Right ventricle myocardium superior (tissue), 1 donor: Measurements from ENCODE around the gene YBEY. TPM values are rescaled to one million over a fixed set of nuclear protein-coding genes. Genes with fewer than 3 reads are reported as not detected.
"Not testable (repeated sequence)": the region's sequence is repeated elsewhere in the genome, so short reads cannot be mapped to it uniquely, and the experiment has no call there.

Source experiments
- ATAC-seq: fragments of 200-7000 bp; cut with Tn5 transposase; one replicate; pipeline ENCODE4 v1.9.1; 2020; ENCODE audit warnings: mild to moderate bottlenecking; ENCODE audit not compliant: poor library complexity
- DNase-seq: peaks from one replicate; pipeline ENCODE4 v3.0.0-alpha.2; 2020
- intact Hi-C: fragments of 100-400 bp; cut with DNase I; formaldehyde crosslinking; loops from one replicate; pipeline ENCODE4 v1.11.2; 2022
- total RNA-seq: library from RNA; stranded (reverse); fragmentation: NEBNext Ultra II Directional; extraction: Animal tissue kit (Norgen Biotek cat#: 25700); gene quantifications from one replicate; pipeline ENCODE4 v1.2.1, GENCODE V29; 2021
- donor health status: DM: no; HTN: yes; CAD: no; lungs with severe emphysema.

Gene YBEY
- total RNA-seq, 1 donor from 2014 or later: 19.2 TPM

DNA sequence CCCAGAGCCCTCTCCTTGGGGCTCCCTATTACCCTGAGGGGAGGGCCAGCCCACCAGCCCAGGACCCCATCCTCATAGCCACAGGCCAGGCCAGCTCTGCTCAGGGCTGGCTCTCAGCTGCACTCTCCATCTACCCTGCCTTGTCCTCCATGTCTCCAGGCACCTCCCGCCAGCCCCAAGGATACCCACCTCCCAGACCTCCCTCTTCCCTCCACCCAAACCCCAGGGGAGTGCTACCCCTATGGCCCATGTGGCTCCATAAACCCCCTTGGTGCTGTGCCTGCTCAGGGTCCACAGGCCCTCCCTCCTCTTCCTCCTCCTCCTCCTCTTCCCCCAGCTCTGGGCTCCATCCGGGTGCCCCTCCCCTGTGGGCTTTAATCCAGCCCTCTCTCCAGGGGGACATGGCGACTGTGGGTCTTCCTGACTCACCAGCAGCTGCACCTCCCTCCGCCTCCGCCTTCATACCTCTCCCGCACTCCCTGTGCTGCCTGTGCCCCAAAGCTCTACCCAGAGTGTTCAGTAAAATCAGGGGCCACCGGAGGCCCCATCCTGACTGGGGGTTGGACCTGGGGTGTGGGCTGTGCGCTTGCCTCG lies 9.1 kb downstream of the YBEY start:
- intact Hi-C loops: no loop called here
- DNase-seq (no peak), ATAC-seq (no peak)

DNA sequence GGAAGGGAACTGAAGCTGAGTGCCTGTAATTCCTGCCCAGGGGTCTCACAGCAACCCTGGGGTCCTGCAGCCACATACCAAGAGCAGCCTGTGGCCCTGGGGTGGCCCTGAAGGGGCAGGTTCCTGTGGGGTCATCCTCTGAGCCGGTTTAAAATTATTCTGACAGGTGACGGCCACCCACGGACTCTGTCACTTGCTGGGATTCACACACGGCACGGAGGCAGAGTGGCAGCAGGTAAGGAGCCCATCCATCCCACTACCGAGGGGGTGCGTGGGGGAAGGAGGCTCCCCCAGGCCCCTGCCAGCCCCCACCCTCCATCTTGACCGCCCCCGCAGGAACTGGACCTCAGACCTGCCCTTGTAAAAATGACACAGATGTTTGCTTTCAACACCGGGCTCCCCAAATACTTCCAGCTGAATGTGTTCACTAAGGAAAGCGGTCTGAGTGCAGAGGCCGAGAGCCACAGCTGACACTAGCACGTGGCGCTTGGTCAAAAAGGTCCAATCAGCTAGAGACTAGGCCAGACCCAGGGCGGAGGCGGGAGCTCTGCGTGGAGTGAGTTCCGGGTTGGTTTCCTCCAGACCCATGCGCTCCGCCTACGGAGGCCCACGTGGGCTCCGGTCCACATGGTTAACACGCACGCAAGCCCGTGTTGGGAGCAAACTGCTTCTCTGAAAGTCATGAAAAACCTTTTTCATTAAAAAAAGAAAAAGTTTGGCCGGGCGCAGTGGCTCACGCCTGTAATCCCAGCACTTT lies 10.0 kb downstream of the YBEY start:
- DNase-seq: peak; percentile 96
- intact Hi-C loops: no loop called here
- ATAC-seq: peak; percentile 94

DNA sequence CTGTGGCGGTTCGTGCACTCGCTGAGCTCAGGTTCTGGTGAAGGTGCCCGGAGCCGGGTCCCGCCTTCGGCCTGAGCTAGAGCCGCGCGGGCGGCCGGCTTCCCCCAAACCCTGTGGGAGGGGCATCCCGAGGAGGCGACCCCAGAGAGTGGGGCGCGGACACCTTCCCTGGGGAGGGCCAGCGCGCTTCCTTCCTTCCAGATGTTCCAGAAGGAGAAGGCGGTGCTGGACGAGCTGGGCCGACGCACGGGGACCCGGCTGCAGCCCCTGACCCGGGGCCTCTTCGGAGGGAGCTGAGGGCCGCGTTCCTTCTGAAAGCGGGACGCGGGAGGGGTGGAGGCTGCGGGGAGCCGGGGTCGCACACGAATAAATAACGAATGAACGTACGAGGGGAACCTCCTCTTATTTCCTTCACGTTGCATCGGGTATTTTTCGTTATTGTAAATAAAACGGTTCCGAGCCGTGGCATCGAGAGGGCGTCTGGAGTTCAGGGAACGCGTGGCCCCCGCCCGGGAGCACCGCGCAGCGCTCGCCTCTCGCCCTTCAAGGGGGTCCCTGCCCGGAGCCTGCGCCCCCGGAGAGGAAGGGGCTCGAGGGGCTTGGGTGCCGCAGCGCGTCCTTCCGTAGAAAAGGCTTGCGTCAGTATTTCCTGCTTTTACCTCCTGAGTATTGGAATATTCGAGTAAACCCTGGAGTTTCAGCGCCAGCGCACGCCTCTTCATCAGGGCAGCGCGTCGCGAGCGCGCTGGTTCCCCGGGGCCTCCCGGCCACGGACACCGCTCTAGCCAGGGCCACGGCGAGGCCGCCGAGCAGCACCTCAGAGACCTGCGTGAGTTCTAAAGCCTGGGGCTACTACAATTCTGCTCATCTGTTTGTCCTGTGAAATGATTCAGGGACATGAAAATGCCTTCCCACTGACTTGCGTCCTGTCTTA lies 11.5 kb downstream of the YBEY start:
- DNase-seq (peak; percentile 56), ATAC-seq (peak; percentile 55)
- intact Hi-C loops: no loop called here

DNA sequence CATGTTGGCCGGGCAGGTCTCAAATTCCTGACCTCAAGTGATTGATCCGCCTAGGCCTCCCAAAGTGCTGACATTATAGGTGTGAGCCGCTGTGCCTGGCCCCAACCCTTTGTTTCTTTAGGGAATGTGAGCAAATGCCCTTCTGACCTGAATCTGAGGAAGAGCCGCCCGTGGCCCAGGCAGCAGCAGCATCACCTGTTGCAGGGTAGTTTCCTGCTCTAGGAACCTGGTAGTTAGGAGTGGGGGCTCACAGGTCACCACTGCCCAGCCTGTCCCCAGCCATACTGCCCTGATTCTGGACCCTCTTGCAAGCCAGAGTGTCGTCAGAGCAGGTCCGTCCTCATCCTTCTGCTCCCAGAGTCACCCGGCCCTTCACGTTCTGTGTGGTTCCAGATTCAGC lies 13.0 kb downstream of the YBEY start:
- no peak for ATAC-seq
- DNase-seq: no peak
- intact Hi-C loops: no loop called here

DNA sequence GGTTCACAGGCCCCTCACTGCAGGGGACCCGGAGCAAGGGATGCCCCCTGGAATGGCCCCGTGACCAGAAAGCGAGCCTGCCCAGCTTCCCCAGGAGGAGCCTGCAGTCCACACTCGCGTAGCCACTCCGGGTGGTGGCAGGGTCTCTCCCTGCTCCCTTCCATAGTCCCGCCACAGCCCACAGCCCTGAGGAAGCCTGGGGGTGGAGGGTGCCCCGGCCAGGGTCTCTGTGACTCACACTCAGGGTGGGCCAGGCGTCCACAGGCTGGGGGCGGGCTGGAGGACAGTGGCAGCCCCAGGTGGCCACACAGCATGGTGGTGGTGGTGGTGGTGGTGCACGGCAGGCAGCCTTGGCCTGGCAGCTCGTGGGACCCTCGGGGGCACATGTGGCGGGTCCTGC lies 15.6 kb downstream of the YBEY start:
- intact Hi-C loops: no loop called here

DNA sequence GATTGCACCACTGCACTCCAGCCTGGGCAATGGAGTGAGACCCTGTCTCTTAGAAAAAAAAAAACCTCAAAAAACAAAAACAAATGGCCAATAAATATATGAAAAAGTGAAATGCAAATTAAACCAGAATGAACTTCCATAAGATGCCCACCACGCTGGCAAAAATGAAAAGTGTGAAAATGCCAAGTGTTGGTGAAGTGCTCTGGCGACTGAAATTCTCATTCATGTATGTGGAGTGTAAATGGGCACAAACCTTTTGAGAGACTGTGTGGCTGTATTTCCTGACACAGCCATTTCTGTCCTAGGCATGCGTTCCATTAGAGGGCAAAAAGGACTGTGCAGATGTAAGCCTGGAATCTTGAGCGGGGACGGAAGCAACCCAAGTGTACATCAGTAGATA lies 18.3 kb downstream of the YBEY start:
- intact Hi-C loops: no loop called here
- ATAC-seq (no peak), DNase-seq (peak; percentile 0)

More for the DNA sequence above, 15.6 kb downstream of the YBEY start:
- ATAC-seq: no peak
- DNase-seq: no peak

DNA sequence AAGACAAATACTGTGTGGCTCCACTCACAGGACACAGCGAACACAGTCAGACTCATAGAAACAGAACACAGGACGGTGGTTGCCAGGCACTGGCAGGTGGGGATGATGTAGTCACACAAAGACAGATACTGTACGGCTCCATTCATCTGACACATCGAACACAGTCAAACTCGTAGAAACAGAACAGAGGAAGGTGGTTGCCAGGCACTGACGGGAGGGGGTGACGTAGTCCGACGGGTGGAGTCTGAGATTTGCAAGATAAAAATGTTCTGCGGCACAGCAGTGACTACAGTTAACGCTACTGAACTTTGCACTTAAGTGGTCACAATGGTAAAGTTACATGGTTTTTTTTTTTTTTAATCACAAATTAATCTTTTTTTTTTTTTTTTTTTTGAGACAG lies 18.8 kb downstream of the YBEY start:
- intact Hi-C loops: no loop called here
- DNase-seq (peak; percentile 15), ATAC-seq (no peak)

DNA sequence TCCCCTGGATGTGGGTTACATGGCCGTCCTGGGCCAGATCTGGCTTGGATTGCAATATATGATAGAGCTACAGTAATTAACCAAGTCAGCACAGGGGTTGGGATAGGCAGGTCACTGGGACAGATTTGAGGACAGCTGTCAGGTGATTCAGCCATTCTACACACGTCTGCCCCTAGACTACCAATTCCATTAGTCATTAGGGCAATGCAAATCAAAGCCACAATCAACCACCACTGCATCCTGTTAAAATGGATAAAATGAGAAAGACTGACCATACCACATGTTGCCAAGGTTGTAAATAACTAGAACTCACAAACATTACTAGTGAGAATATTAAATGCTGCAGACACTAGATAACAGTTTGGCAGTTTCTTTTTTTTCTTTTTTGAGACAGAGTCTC lies 21.5 kb downstream of the YBEY start:
- DNase-seq: peak; percentile 5
- intact Hi-C loops: no loop called here
- ATAC-seq: no peak

DNA sequence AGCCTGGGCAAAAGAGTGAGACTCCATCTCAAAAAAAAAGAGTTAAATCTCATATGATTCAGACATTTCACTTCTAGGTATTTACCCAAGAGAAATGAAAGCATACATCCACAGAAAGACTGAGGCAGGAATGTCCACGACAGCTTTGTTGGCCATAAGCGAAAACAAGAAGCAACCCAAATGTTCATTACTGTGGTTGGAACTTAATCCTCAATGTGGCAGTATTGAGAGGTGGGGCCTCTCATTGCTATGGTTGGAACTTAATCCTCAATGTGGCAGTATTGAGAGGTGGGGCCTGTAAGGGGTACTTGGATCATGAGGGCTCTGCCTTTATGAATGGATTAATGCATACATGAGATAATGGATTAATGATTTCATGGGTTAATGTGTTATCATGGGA lies 22.3 kb downstream of the YBEY start:
- intact Hi-C loops: no loop called here
- no peak for ATAC-seq
- no peak for DNase-seq

DNA sequence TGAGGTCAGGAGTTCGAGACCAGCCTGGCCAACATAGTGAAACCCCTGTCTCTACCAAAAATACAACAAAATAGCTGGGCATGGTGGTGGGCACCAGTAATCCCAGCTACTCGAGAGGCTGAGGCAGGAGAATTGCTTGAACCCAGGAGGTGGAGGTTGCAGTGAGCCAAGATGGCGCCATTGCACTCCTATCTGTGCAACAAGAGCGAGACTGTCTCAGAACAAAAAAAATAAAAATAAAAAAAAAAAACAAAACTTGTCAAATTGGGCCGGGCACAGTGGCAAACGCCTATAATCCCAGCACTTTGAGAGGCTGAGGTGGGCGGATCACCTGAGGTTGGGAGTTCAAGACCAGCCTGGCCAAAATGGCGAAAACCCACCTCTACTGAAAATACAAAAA lies 24.1 kb downstream of the YBEY start:
- intact Hi-C loops, ATAC-seq, DNase-seq: not testable (repeated sequence)

DNA sequence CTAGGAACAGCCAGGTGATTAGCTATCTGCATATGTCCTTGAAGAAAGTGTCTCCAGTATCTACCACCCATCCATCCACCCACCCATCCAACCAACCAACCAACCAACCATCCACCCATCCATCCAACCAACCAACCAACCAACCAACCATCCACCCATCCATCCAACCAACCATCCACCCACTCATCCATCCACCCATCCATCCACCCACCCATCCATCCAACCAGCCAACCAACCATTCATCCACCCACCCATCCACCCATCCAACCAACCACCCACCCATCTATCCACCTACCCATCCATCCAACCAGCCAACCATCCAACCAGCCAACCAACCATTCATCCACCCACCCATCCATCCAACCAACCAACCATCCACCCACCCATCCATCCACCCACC lies 25.4 kb downstream of the YBEY start:
- DNase-seq (no peak), ATAC-seq (no peak)
- intact Hi-C loops: no loop called here

DNA sequence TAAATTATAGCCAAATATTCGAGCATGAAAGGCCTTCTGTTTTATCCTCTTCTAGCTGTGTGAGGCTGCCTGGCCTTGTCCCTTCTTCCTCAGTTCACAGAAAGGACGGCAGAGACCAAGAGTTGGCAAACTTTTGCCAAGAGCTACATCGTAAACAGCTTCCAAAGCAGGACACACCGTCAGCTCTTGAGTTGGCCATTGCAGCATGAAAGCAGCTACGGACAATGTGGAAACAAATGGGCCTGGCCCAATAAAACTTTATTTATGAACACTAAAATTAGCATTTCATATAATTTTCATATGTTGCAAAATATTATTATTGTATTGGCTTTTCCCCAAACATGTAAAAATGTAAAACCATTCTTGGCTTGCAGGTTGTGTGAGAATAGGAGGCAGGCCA lies 26.8 kb downstream of the YBEY start:
- no peak for DNase-seq
- intact Hi-C loops: no loop called here
- ATAC-seq: no peak

DNA sequence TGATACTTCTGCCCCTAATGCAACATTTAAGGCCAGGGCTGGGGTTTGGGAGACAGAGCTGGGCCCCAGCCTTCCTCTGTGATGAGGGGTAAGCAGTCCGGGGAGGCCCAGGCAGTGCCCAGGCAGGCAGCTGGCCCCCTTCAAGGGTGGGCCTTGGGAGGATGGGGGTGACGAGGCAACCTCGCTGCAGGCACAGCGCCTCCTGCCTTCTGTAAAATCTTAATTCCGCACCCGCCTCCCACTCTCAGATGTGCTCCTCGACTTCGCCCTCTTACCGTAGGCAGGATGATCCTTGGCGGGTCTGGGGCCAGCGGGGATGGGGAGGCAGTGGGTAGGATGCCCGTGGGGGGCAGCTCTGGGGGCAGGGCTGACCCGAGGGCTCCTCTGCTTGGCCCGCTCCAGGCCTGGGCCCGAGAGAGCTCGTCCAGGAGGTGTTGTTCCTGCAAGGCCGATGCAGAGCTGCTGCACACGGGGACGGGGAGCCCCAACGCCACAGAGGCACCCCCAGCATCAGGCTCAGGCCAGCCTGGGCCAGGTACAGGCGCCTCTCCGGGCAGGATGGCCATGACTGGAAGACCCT lies 28.4 kb downstream of the YBEY start:
- ATAC-seq: no peak
- no peak for DNase-seq
- intact Hi-C loops: no loop called here

DNA sequence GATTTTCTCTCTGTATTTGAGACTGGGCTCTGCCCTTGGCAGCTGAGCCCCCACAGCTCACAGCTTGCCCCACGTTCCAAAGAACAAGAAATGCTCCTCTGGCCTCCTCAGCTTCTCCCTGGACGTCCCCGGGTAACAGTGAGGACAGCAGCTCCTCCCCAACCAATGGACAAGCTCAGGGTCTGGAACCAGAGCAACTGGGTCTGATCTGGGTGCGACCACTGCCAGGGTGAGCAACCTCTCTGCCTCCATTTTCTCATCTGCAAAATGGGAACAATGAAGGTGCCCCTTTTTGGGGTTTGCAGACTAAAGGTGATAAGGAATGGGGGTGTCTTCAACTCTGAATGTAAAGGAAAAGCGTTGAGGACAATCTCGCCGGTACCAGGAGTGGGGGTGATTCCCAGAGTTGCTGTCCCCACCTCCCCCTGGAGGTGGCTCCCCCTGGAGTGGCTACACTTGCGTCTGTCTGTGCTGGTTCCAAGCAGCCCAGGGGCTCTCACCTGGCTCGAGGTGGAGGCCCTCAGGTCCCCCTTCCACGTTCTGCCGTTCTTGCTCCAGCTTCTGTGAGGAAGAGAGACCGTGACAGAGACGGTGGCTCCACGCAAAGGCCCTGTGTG lies 30.7 kb downstream of the YBEY start:
- intact Hi-C loops: no loop called here
- no peak for DNase-seq
- ATAC-seq: no peak

DNA sequence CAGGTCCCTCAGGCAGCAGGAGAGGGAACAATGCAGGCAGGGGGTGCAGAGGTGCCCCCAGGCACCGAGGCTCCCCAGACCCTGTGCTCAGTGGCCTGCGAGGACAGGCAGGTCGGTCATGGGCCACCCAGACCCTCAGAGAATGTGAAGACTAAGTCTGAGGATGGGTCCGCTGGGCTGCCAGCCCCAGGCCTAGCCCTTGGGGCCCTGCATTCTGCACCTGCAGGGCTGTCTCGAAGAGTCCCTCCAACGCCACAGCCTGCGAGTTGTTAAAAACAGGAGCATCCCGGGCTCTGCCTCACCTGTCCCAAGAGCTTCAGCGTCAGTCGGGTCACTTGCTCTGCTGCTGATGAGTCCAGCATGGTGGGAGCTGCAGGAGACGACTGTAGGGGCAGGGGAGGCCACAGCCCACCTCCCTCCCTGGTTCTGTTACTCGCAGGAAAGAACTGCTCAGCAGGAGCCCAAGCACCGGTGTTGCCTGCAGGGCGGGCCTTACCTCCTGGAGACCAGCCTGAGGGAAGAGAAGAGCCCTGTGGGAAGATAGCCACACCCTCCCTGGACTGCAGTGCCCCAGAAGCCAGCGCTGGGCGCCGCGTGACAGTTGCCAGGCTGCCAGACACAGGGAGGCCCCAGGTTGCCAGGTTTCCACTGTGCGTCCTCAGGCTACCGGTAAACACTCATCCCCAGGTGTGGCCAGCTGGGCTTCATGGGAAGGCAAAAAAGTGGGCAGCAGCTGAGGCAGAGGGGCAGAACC lies 31.7 kb downstream of the YBEY start:
- peak; percentile 88 for ATAC-seq
- intact Hi-C loops: no loop called here

DNA sequence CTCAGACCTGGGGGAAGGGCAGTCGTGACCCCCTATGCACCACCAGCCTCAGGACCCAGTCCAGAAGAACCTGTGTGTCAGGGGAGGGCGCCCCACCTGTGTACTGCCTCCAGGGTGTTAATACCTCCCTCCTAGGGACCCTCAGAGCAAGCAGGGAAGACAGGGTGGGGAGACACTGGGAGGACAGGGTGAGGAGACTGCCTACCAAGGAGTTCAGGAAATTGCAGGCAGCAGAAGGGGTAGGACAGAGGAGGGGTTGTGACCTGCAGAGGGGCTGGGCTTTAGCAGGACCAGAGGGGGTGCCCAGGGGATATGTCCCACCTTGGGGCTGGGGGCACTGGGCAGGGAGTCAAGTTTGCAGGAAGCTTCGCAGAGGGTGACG lies 32.3 kb downstream of the YBEY start:
- ATAC-seq (no peak), DNase-seq (no peak)
- intact Hi-C loops: no loop called here

More for the DNA sequence above, 31.7 kb downstream of the YBEY start:
- DNase-seq: peak; percentile 75

DNA sequence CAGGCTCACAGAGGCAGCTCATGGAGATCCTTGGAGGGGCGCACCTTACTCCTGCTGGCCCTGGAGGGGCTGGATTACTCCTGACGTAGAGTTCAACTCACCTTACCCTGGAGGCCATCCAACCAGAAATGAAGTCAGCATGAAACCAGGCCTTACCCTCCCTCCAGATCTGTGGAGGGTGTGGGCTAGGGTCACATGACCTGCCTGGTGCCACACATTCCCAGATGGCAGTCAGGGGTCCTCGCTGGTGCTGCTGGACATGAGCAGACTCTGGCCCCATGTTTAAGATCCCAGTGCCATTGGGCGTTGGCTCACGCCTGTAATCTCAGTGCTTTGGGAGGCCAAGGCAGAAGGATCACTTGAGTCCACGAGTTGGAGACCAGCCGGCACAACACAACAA lies 33.0 kb downstream of the YBEY start:
- intact Hi-C loops: no loop called here
- no peak for ATAC-seq
- DNase-seq: peak; percentile 10

DNA sequence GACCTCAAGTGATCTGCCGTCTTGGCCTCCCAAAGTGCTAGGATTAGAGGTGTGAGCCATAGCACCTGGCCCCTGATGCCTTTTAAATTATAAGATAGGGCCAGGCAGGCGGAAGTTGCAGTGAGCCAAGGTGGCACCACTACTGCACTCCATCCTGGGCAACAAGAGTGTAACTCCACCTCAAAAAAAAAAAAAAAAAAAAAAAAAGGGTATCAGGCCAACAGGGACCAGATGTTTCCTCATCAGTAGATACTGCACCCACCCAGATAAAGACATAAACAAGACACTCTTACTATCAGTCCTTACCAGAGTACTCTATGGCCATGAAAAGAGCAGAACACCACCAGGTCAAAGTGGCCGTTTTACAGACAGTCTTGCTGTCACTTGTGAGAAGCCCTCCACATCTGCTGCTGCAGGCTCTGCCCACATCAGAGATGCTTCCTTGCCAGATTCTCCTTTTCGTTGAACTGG lies 34.2 kb downstream of the YBEY start:
- DNase-seq: no peak
- ATAC-seq: no peak
- intact Hi-C loops: no loop called here
